ENCODE data around the gene CCDC122.

DNA sequence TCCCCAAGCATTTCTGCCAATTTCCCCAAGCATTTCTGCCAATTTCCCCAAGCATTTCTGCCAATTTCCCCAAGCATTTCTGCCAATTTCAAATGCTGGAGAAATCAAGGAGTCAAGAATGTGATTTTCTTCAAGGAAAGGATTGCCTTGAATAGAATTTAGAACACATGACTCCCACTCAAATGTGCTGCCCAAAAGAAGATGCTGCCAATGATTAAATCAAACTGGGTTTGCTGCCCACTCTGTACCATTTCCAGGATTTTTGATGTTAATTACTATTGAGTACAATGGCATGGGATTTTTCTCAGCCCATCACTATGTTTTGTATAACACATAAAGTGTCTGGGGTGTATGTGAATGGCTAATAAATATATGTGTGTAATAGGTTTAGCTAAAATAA lies 70.9 kb downstream of the CCDC122 start:
- TF ChIP-seq, protein P1, sequence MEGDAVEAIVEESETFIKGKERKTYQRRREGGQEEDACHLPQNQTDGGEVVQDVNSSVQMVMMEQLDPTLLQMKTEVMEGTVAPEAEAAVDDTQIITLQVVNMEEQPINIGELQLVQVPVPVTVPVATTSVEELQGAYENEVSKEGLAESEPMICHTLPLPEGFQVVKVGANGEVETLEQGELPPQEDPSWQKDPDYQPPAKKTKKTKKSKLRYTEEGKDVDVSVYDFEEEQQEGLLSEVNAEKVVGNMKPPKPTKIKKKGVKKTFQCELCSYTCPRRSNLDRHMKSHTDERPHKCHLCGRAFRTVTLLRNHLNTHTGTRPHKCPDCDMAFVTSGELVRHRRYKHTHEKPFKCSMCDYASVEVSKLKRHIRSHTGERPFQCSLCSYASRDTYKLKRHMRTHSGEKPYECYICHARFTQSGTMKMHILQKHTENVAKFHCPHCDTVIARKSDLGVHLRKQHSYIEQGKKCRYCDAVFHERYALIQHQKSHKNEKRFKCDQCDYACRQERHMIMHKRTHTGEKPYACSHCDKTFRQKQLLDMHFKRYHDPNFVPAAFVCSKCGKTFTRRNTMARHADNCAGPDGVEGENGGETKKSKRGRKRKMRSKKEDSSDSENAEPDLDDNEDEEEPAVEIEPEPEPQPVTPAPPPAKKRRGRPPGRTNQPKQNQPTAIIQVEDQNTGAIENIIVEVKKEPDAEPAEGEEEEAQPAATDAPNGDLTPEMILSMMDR (IDR thresholded peaks at IDR 0.05 in 4 of 5, conservative IDR thresholded peaks at IDR 0.05 in 1 of 5), result no peak
- TF ChIP-seq POLR2A (IDR thresholded peaks at IDR 0.05), result no peak

All from gastrocnemius medialis (tissue), 4 donors.